Stimulated activated CD4-positive, alpha-beta T cell treated with anti-CD3 and anti-CD28 coated beads, Interleukin-15, amount 100 ng/mL, for 1 hour (primary cell): ENCODE data around the gene NT5C3B.
"Not testable (repeated sequence)": the region's sequence is repeated elsewhere in the genome, so short reads cannot be mapped to it uniquely, and the experiment has no call there.

Source experiments
- DNase-seq, 2 donors: peaks; one replicate each; pipeline ENCODE4 v3.0.0-alpha.2; 2020; ENCODE audit warnings: low read depth in 1 of 2, low spot score in 1 of 2

Gene NT5C3B

DNA sequence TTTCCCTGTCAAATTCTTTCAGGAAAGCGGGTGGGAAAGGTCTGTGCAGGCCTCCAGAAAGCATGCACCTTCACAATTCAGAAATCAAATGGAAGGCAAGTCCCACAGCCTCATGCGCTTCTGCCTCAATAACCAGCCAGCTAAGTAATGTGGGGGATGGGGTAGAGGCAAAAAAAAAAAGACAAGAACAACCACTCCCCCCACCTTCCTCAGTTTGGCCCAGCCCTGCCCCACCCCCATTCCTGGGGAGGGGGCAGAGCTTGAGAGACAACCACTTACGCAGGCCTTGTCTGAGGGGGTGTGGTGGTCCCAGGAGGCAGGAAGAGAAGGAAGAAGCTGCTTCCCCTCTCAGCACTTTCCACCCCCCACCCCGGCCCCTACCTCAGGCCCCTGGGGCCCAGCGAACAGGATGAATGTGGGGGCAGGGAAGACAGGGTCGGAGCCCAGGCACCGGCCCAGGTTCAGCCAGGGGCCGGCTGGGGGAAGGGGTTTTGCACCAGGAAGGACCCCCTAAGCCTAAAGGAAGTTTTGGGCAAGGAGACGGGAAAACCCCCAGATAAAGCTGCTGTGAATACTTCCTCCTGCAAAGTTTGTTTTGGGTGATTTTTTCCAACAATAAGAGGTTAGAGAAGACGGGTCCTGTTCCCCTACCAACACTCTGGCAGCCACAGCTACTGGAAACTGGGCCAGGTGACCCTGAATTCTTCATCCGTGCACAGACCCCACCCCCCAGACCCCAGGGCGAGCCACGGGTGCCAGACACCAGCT lies 50.8 kb downstream of the NT5C3B start:
- no peak for DNase-seq

DNA sequence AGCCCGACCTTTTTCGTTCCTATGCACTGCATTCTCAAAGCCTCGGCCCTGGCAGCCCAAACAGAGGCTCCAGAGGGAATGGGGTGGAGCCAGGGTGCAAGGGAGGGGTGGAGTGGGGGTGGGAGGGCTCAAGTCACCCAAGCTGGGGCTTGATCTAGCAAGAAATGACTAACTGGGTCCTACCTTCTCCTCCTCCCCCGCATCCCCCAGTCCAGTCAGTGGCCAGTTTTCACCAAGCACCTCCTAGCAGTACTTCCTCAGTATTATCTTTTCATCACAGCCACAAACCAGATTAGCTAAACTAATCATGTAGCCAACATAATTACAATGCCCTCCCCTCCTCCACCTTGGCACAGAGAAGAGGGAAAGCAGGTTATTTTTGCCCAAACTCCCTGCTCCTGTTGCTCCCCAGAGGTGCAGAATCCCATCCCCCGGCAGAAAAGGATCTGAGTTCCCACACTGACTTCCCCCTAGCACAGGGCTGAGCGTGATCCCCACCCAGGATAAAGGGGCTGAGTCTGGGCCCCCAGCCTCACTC lies 51.8 kb downstream of the NT5C3B start:
- no peak for DNase-seq

DNA sequence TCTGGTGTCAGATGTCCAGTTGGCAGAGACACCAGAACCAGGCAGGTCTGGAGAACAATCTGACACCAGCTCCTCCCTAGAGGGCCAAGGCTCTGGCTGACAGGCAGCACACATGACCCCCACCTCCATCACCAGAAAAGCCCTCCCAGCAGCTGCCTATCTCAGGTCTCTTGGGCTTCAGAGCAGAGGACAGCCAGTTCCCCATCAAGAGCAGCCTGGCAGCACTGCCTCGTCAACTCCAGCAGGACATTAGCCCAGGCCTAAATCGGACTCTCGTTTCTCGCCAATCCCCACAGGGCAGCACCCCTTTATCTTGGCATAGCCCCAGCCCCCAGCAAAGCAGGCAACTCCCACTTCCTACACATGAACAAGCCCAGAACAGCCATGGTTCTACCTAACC lies 53.9 kb downstream of the NT5C3B start:
- no peak for DNase-seq

DNA sequence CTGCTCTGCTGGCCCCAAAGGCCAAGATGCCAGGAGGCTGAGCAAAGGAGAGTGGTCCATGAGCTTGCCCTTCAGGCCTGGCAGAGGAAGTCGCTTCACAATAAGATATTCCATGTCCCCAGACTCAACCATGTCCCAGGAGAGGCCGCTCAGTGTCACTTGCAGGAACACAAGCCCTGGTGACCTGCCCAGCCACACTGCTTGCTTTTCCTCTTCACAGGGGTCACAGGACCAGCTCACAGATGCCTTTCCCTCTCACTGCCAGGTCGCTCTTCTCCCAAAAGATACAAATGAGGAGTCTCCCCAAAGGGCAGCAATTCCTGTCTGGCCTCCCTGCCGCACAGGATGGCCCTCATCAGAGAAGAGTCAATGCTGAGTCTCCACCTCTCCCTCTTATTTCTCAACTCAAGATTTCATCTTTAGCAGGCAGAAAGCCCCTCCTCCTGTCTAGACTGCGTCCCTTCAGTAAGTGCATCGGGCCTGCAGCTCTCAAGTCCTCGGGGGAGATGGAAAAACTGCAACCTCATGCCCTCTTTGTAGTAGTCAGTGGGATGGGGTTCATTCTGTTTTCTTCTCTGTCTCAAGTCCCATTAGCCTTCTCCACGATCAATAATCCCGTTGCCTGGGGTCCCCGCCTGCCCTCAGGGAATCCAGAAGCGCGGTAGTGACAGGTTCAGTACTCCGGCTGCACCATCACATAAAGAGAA lies 54.5 kb downstream of the NT5C3B start:
- no peak for DNase-seq

DNA sequence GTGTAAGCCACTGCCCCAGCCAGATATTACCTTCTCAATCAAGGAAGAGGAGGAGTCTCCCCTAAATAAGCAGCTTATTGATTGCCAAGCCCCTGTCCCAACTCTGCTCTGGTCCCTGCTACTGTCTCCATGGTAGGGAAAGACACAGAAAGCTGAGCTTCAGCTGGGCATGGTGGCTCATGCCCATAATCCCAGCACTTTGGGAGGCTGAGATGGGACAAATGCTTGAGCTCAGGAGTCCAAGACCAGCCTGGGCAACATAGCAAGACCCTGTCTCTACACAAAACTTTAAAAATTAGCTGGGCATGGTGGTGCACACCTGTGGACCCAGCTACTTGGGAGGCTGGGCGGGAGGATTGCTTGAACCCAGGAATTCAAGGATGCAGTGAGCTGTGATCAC lies 56.1 kb downstream of the NT5C3B start:
- DNase-seq: no peak

DNA sequence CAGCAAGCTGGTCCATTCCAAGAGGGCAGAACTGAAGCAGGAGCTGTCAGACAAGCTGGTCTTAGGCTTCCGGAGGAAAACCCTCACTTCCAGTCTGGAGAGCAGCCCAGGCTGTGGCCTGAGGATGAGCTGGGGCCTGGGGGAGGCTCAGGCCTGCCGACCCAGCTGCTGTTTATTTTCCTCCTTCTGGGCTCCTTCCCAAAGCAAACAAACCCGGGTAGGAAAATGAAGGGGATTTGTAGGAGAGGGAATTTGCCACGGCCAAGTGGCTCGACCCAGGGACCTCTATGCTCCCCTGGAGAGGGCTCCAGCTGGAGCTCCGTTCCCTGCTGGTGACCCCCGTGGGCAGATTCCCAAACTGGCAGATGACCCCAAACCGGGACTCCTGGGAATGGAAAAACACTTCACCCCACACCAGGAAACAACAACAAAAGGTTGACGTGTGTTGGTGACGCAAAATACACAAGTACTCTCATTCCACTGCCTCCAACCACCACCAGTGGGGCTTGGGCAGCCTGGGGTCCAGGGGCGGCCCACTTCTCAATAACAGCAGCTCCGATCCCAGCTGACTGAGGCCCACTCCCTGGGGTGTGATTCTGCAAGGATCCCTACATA lies 58.4 kb downstream of the NT5C3B start:
- DNase-seq: no peak

DNA sequence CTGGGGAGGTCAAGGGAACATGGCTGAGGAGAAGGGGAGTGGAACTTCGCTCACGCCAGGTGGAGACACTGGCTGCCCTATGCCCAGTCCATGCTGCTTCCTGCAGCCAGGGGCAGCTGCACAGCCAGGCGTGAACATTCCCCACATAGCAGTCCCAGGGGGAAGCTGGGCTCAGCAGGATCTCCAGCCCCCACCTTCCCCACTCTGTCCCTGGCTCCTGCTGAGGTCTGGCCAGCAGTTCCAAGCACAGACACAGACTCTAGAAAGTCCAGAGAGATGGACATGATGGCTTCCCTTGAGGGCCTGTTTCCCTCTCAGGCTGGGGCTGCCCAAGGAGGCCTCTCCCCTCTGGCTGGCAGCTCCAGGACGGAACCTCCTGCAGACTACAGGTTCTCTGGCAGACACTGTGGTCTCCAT lies 58.9 kb downstream of the NT5C3B start:
- DNase-seq: no peak

DNA sequence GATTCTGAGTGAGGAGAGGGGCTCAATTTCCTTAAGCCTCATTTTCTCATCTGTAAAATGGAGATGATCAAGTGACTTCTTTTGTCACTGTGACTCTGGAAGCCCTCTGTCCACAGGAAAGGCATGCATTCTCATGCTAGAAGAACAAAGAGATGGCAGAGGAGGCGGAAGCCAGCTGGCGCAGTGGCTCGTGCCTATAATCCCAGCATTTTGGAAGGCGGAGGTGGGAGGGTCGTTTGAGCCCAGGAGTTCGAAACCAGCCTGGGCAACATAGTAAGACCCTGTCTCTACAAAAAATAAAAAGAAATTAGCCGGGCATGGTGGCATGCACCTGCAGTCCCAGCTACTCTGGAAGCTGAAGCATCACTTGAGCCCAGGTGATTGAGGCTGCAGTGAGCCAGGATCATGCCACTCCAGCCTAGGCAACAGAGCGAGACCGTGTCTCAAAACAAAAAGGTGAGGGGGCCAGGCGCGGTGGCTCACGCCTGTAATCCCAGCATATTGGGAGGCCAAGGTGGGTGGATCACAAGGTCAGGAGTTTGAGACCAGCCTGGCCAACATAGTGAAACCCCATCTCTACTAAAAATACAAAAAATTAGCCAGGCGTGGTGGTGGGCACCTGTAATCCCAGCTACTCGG lies 59.7 kb downstream of the NT5C3B start:
- not testable (repeated sequence) for DNase-seq

DNA sequence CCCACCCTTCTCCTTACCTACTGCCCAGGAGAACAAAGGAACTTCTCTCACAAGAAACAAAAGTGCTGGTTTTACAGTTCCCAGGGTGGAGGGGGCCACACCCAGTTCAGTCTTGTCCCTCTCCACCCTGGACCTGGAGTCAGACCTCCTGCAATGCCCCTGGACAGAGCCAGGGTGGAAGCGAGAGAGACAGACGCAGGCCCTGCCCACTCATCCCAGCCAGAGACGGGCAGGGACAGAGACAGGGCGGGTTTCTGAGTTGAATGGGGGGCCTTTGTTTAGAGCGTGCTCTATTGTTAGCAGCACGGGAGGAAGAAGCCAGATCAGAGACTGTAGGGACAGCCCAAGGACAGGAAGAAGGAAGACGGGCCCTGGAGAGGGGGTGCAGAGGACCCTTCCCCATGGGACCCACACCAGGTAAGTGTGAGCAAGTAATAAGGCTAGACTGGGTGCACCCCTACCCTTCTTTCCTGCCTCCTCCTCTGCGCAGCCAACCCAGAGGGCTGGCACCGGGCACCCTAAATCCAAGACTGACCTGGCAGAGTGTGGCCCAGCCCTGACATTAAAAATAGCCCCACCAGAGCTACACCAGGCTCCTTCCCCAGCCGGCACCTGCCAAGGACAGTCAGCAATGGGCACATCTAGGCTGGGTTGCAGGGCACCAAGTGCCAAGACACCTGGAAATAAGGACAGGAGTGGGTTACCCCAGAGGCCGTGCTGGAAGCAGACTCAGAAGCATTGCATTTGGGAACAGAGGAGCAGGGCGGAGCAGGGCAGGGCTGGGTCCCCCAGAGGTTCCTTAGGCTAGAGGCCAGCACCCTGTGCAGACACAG lies 60.4 kb downstream of the NT5C3B start:
- no peak for DNase-seq
